ENCODE data around the gene BCL11A. TPM values are rescaled to one million over a fixed set of nuclear protein-coding genes. Genes with fewer than 3 reads are reported as not detected.

The BCL11A gene
- total and polyA plus RNA-seq, 5 donors = 3.7 to 11.2 (median 8.5) TPM

DNA sequence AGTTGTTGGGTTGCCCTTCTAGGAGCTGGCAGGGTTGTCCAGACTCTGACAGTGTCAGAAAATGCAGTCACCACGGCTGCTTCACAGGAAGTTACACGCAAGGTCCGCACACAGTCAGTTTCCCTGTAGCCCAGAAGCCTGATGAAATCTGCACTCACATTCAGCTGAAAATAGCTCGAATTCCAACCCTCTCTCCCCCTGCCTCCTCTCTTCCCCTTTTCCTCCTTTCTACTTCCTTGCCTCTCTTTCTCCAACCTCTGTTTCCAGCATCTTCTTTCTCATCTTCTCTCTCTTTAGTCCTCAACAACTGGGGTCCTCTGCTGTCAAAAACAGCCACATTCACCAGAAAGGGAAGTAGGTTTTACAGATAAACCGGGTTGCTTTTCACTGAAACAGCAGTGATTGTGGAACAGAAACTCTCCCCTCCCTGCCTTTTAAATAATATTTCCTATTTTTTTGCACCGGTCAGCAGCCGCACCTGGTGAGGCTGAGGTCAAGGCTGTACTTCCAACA lies 69.3 kb downstream of the BCL11A start:
- intact Hi-C loops (cut with DNase I) = no loop called here
- Histone ChIP-seq H3K9me3 (ENCODE audit: control insufficient read depth, low read length) (no peaks in the 10 kb centered on the region), H3K27me3 (ENCODE audit: control insufficient read depth, insufficient read depth) (no peaks in the 10 kb centered on the region), H3K4me1 (ENCODE audit: control insufficient read depth, insufficient read depth, low read length) (peaks cover 8% of the 10 kb centered on the region), H3K27ac (ENCODE audit: low read length) (peak overlapping the region; percentile 55), H3K4me3 (ENCODE audit: low read length) (no peak overlapping the region)
- ATAC-seq = peak; percentile 49 to 73
- no peak for DNase-seq
- 25% methylated on average over 7 of the region's 7 CpGs for WGBS

DNA sequence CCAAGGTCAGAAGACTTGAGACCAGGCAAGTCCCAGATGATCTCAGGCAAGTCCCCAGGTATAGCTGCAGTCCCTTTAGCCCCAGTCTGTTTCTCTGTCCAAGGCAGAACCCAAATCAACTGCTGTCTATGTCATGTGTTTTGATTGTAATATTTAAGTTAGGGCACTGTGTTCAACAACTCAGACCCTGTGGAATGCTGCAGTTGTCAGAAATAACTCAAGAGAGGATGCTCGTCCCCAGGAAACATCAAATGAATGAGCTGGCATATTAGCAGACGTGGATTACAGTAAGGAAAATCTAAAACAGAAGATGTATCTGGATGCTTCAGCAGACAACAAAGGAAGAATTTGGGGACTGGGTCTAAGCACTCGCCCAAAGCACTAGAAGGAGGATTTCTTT lies 70.1 kb downstream of the BCL11A start:
- intact Hi-C loops (cut with DNase I) = no loop called here
- 55% methylated on average over 3 of the region's 3 CpGs for WGBS
- peaks cover 10% of the 10 kb centered on the region for H3K4me1 ChIP-seq (ENCODE audit: control insufficient read depth, insufficient read depth, low read length)

GRCh38 chr2:60482222-60482621 lies 71.2 kb downstream of the BCL11A start:
- intact Hi-C loops (cut with DNase I) = no loop called here
- Histone ChIP-seq H3K4me1 (ENCODE audit: control insufficient read depth, insufficient read depth, low read length) (peaks cover 10% of the 10 kb centered on the region), H3K4me3 (ENCODE audit: low read length) (no peak overlapping the region), H3K9me3 (ENCODE audit: control insufficient read depth, low read length) (no peaks in the 10 kb centered on the region), H3K27me3 (ENCODE audit: control insufficient read depth, insufficient read depth) (no peaks in the 10 kb centered on the region), H3K27ac (ENCODE audit: low read length) (no peak overlapping the region)
- WGBS = 28% methylated on average over 6 of the region's 6 CpGs
- no peak for ATAC-seq
- no peak for DNase-seq

More for the DNA sequence above, 70.1 kb downstream of the BCL11A start:
- H3K27me3 ChIP-seq (ENCODE audit: control insufficient read depth, insufficient read depth) = no peaks in the 10 kb centered on the region
- H3K27ac ChIP-seq (ENCODE audit: low read length) = peak overlapping the region; percentile 75
- ATAC-seq (no peak), DNase-seq (no peak)
- no peaks in the 10 kb centered on the region for H3K9me3 ChIP-seq (ENCODE audit: control insufficient read depth, low read length)
- no peak overlapping the region for H3K4me3 ChIP-seq (ENCODE audit: low read length)

GRCh38 chr2:60481257-60481656 lies 72.2 kb downstream of the BCL11A start:
- DNase-seq (no peak), ATAC-seq (no peak)
- Histone ChIP-seq H3K4me3 (ENCODE audit: low read length) (no peak overlapping the region), H3K4me1 (ENCODE audit: control insufficient read depth, insufficient read depth, low read length) (peaks cover 8% of the 10 kb centered on the region), H3K9me3 (ENCODE audit: control insufficient read depth, low read length) (no peaks in the 10 kb centered on the region), H3K27ac (ENCODE audit: low read length) (no peak overlapping the region), H3K27me3 (ENCODE audit: control insufficient read depth, insufficient read depth) (no peaks in the 10 kb centered on the region)
- WGBS = 83% methylated on average over 6 of the region's 6 CpGs
- intact Hi-C loops (cut with DNase I) = no loop called here

DNA sequence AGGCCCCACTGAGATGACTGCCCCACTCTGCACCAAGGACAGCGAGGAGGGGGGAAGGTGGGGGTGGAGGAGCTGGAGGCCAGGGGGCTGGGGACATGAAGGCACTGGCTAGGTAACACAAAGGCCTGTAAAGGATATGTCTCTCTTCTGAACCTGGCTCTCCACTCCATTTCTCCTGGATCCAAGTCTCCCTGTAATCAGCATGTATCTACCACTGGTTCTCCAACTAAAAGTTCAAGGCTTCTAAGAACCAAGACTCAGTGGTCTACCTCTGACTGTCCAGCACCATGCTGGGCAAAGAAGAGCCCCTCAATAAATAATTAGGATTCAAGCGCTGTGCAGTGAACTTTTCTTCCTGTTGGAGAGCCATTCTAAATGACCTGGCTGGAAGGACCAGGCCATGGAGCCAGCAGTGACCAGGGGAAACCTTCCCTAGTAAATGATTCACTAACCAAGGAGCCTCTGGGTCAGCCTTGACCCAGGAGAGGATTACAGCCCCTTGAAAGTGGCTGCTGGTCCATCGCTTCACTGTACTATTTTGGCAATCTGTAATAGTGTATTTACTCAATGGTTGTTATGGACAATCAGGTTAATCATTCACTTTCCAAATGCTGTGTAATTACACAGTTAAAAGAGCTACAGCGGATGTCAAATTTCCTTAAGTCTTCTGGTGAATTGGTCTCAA lies 73.2 kb downstream of the BCL11A start:
- WGBS = 92% methylated on average over 4 of the region's 4 CpGs
- intact Hi-C loops (cut with DNase I) = no loop called here

GRCh38 chr2:60479226-60480088 lies 74.0 kb downstream of the BCL11A start:
- no peaks in the 10 kb centered on the region for H3K27me3 ChIP-seq (ENCODE audit: control insufficient read depth, insufficient read depth)
- 87% methylated on average over 22 of the region's 22 CpGs for WGBS
- H3K4me3 ChIP-seq (ENCODE audit: low read length) = no peak overlapping the region
- DNase-seq (no peak), ATAC-seq (peak in 1 of 2 donors; percentile 8)
- peaks cover 4% of the 10 kb centered on the region for H3K4me1 ChIP-seq (ENCODE audit: control insufficient read depth, insufficient read depth, low read length)
- no peak overlapping the region for H3K27ac ChIP-seq (ENCODE audit: low read length)
- no peaks in the 10 kb centered on the region for H3K9me3 ChIP-seq (ENCODE audit: control insufficient read depth, low read length)
- intact Hi-C loops (cut with DNase I) = no loop called here

More for the DNA sequence above, 73.2 kb downstream of the BCL11A start:
- H3K27me3 ChIP-seq (ENCODE audit: control insufficient read depth, insufficient read depth) = no peaks in the 10 kb centered on the region
- ATAC-seq = no peak
- H3K4me3 ChIP-seq (ENCODE audit: low read length) = no peak overlapping the region
- peaks cover 8% of the 10 kb centered on the region for H3K4me1 ChIP-seq (ENCODE audit: control insufficient read depth, insufficient read depth, low read length)
- no peak for DNase-seq
- no peak overlapping the region for H3K27ac ChIP-seq (ENCODE audit: low read length)
- no peaks in the 10 kb centered on the region for H3K9me3 ChIP-seq (ENCODE audit: control insufficient read depth, low read length)

- WGBS = 75% methylated on average over 7 of the region's 7 CpGs
- intact Hi-C loops (cut with DNase I) = no loop called here
- DNase-seq (peak in 1 of 3 donors; percentile 50), ATAC-seq (peak in 1 of 2 donors; percentile 9)
- Histone ChIP-seq H3K27ac (ENCODE audit: low read length) (no peak overlapping the region), H3K9me3 (ENCODE audit: control insufficient read depth, low read length) (no peaks in the 10 kb centered on the region), H3K4me1 (ENCODE audit: control insufficient read depth, insufficient read depth, low read length) (peaks cover 4% of the 10 kb centered on the region), H3K4me3 (ENCODE audit: low read length) (no peak overlapping the region), H3K27me3 (ENCODE audit: control insufficient read depth, insufficient read depth) (no peaks in the 10 kb centered on the region)
Measured at GRCh38 chr2:60478660-60479059, 74.8 kb downstream of the BCL11A start.

DNA sequence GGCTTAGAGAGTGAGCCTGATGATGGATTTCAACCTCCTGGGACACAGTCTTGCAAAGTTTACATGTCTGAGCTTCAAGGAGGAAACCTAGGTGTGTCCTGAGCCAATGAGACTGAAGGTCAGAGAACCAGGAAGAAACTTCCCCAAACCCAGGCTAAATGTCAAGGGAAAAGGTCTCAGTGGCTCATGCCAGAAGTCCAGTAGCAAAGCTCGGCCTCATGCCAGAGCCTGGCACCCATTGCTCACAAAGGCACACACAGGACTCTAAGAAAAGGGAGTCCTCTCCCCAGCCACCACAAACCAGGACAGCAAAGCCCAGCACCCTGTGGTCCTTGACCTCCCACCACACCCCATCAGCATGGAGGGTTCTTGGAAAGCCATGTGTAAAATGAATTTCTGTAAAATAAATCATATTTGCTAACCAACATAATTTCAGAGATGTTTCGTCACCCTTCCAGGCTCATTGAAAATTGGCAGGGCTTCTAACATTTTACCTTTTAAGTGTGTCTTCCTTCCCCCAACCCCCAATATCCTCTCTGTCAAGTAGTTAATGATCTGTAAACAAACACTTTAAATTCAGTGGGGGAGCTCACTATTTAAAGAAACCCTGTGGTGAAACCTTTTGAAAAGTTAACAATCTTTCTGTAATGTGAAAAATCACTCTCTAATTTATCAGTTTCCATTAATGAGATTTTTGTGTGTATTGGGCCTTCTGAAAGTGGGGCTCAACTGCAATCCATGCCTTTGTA lies 77.1 kb downstream of the BCL11A start:
- Histone ChIP-seq H3K27me3 (ENCODE audit: control insufficient read depth, insufficient read depth) (no peaks in the 10 kb centered on the region), H3K4me1 (ENCODE audit: control insufficient read depth, insufficient read depth, low read length) (peaks cover 6% of the 10 kb centered on the region), H3K9me3 (ENCODE audit: control insufficient read depth, low read length) (no peaks in the 10 kb centered on the region), H3K27ac (ENCODE audit: low read length) (no peak overlapping the region), H3K4me3 (ENCODE audit: low read length) (no peak overlapping the region)
- intact Hi-C loops (cut with DNase I) = no loop called here
- DNase-seq = no peak
- no peak for ATAC-seq
- 70% methylated on average over 2 of the region's 2 CpGs for WGBS

GRCh38 chr2:60475123-60475830 lies 78.2 kb downstream of the BCL11A start:
- H3K27ac ChIP-seq (ENCODE audit: low read length) = no peak overlapping the region
- DNase-seq (no peak), ATAC-seq (no peak)
- H3K9me3 ChIP-seq (ENCODE audit: control insufficient read depth, low read length) = no peaks in the 10 kb centered on the region
- intact Hi-C loops (cut with DNase I) = no loop called here
- 87% methylated on average over 6 of the region's 6 CpGs for WGBS
- H3K4me3 ChIP-seq (ENCODE audit: low read length) = no peak overlapping the region
- H3K4me1 ChIP-seq (ENCODE audit: control insufficient read depth, insufficient read depth, low read length) = peaks cover 6% of the 10 kb centered on the region
- no peaks in the 10 kb centered on the region for H3K27me3 ChIP-seq (ENCODE audit: control insufficient read depth, insufficient read depth)

- Histone ChIP-seq H3K9me3 (ENCODE audit: control insufficient read depth, low read length) (no peaks in the 10 kb centered on the region), H3K27ac (ENCODE audit: low read length) (no peak overlapping the region), H3K4me1 (ENCODE audit: control insufficient read depth, insufficient read depth, low read length) (peaks cover 5% of the 10 kb centered on the region), H3K27me3 (ENCODE audit: control insufficient read depth, insufficient read depth) (no peaks in the 10 kb centered on the region), H3K4me3 (ENCODE audit: low read length) (no peak overlapping the region)
- DNase-seq (no peak), ATAC-seq (no peak)
- intact Hi-C loops (cut with DNase I) = no loop called here
- 64% methylated on average over 2 of the region's 2 CpGs for WGBS
Measured at GRCh38 chr2:60474301-60474700, 79.2 kb downstream of the BCL11A start.
